GM12878 (cell line): ENCODE data around the gene CFAP99. TPM values are rescaled to one million over a fixed set of nuclear protein-coding genes. Genes with fewer than 3 reads are reported as not detected.
A peak's percentile ranks its signal among the peaks of the same experiment; 100 is the strongest.

Experiments used
- ATAC-seq: fragments of 200-7000 bp; cut with Tn5 transposase; 3 replicates; pipeline ENCODE4 v1.9.1; 2020; ENCODE audit warnings: mild to moderate bottlenecking, moderate library complexity
- BruUV-seq: library from RNA; stranded (reverse); fragments of 400-500 nt; replicated peaks from 2 replicates; lab custom pipeline; 2021; lab: Mats Ljungman, UMichigan
- CTCF ChIA-PET: fragments of 300-600 bp; sonication (Branson Sonifier 250); formaldehyde crosslinking; extraction: SDS; loops from one replicate; lab custom pipeline; 2021; ENCODE audit warnings: inconsistent platforms; lab: Yijun Ruan, JAX
- POLR2A ChIA-PET: fragments of 350-600 bp; formaldehyde crosslinking; extraction: SDS; loops from one replicate; lab custom pipeline; 2021; ENCODE audit warnings: inconsistent platforms; lab: Charles Lee
- RAD21 ChIA-PET: fragments of 300-600 bp; sonication (Branson Sonifier 250); formaldehyde crosslinking; loops from one replicate; lab custom pipeline; 2023; ENCODE audit warnings: antibody characterized with exemption; ENCODE audit not compliant: unreplicated experiment; lab: Charles Lee
- SMC1A ChIA-PET: fragments of 300-600 bp; sonication (Branson Sonifier 250); formaldehyde crosslinking; loops from one replicate; lab custom pipeline; 2023; ENCODE audit not compliant: unreplicated experiment, uncharacterized antibody; lab: Charles Lee
- DNase-seq: peaks from one replicate; pipeline ENCODE4 v3.0.0-alpha.2; 2011; ENCODE audit warnings: low read depth, low spot score
- FAIRE-seq: peaks from 3 replicates; lab custom pipeline; 2011; peaks lifted over from hg19 to GRCh38; lab: Jason Lieb, UNC
- H2AFZ ChIP-seq: 2 replicates; pipeline ENCODE4 v1.6.0; 2011; ENCODE audit warnings: low read depth, low read length, control low read depth; ENCODE audit not compliant: control insufficient read depth
- H3K27ac ChIP-seq: 2 replicates; pipeline ENCODE4 v1.5.1; 2011; ENCODE audit warnings: control low read depth; ENCODE audit not compliant: control insufficient read depth, insufficient read depth
- H3K27me3 ChIP-seq, 2 experiments: replicated peaks in 1 of 2; 2 replicates each; pipeline versions ENCODE4 v1.6.0 to v1.6.1; 2011; ENCODE audit warnings: low read length in 1 of 2; ENCODE audit not compliant: control insufficient read depth in 2 of 2, insufficient read depth in 2 of 2
- H3K36me3 ChIP-seq, 2 experiments: 2 replicates each; pipeline ENCODE4 v1.5.1; 2011; ENCODE audit warnings: low read length in 1 of 2; ENCODE audit not compliant: control insufficient read depth in 2 of 2, insufficient read depth in 2 of 2
- H3K4me1 ChIP-seq: 2 replicates; pipeline ENCODE4 v1.6.1; 2011; ENCODE audit warnings: mild to moderate bottlenecking, low read length, moderate library complexity, mixed read lengths; ENCODE audit not compliant: control insufficient read depth, insufficient read depth
- H3K4me2 ChIP-seq: 2 replicates; pipeline ENCODE4 v1.6.0; 2011; ENCODE audit warnings: control low read depth; ENCODE audit not compliant: control insufficient read depth, insufficient read depth
- H3K4me3 ChIP-seq: fragments of 200-600 bp; sonication (generic); 2 replicates; pipeline ENCODE4 v1.5.1; 2016
- H3K79me2 ChIP-seq: 2 replicates; pipeline ENCODE4 v1.6.0; 2011; ENCODE audit warnings: low read length; ENCODE audit not compliant: control insufficient read depth, insufficient read depth
- H3K9ac ChIP-seq: 2 replicates; pipeline ENCODE4 v1.8.0; 2011; ENCODE audit warnings: low read length, control low read depth, mixed read lengths; ENCODE audit not compliant: control insufficient read depth, insufficient read depth
- H3K9me3 ChIP-seq: replicated peaks from 3 replicates; pipeline ENCODE4 v1.5.1; 2011; ENCODE audit warnings: mild to moderate bottlenecking, low read length; ENCODE audit not compliant: control insufficient read depth, insufficient read depth
- H4K20me1 ChIP-seq: 2 replicates; pipeline ENCODE4 v1.6.0; 2011; ENCODE audit not compliant: control insufficient read depth, insufficient read depth
- CBX5 ChIP-seq: sonication (generic); IDR thresholded peaks from 2 replicates; pipeline ENCODE4 v1.6.1; 2016; ENCODE audit warnings: low read depth, moderate library complexity, mild to moderate bottlenecking, inconsistent platforms
- HDGF ChIP-seq: fragments of 450-650 bp; IDR thresholded peaks from 2 replicates; pipeline ENCODE4 v1.6.1; 2016; ENCODE audit warnings: antibody characterized with exemption
- KDM1A ChIP-seq: fragments of 200-600 bp; sonication (generic); IDR thresholded peaks from 2 replicates; pipeline ENCODE4 v1.6.1; 2016; ENCODE audit warnings: borderline replicate concordance
- LARP7 ChIP-seq: fragments of 450-650 bp; IDR thresholded peaks from 2 replicates; pipeline ENCODE4 v1.6.1; 2017; ENCODE audit warnings: mild to moderate bottlenecking
- NFXL1 ChIP-seq: fragments of 450-650 bp; IDR thresholded peaks from 2 replicates; pipeline ENCODE4 v1.6.1; 2017; ENCODE audit warnings: antibody characterized with exemption, mild to moderate bottlenecking, borderline replicate concordance
- NR2C1 ChIP-seq: fragments of 450-650 bp; IDR thresholded peaks from 2 replicates; pipeline ENCODE4 v1.6.1; 2017; ENCODE audit warnings: antibody characterized with exemption, mild to moderate bottlenecking, moderate library complexity
- NR2F1 ChIP-seq: fragments of 450-650 bp; conservative IDR thresholded peaks from 2 replicates; pipeline ENCODE4 v1.6.1; 2017; ENCODE audit warnings: mild to moderate bottlenecking
- POU2F2 ChIP-seq: IDR thresholded peaks from 3 replicates; pipeline ENCODE4 v1.6.1; 2011; ENCODE audit warnings: low read depth, mild to moderate bottlenecking, low read length, borderline replicate concordance
- SMARCA5 ChIP-seq: fragments of 450-650 bp; IDR thresholded peaks from 2 replicates; pipeline ENCODE4 v1.6.1; 2017; ENCODE audit warnings: mild to moderate bottlenecking
- SREBF1 ChIP-seq: IDR thresholded peaks from 2 replicates; pipeline ENCODE4 v1.6.1; 2012; ENCODE audit warnings: mild to moderate bottlenecking, low read length
- STAT3 ChIP-seq: IDR thresholded peaks from 2 replicates; pipeline ENCODE4 v1.6.1; 2011; ENCODE audit warnings: low read depth, low read length, improper control_type of control experiment
- TCF12 ChIP-seq: IDR thresholded peaks from 2 replicates; pipeline ENCODE4 v1.6.1; 2011; ENCODE audit warnings: low read depth, mild to moderate bottlenecking, low read length
- ZBED1 ChIP-seq: IDR thresholded peaks from 2 replicates; pipeline ENCODE4 v1.6.1; 2016; ENCODE audit warnings: borderline replicate concordance
- WGBS: methylation state at CpG from one replicate; pipeline ENCODE4 v1.1.6; 2016; ENCODE audit warnings: low lambda C conversion rate; ENCODE audit not compliant: insufficient replicate concordance, insufficient coverage; ENCODE audit errors: missing lambda C conversion rate; 5-methylcytosine and 5-hydroxymethylcytosine counted together
- in situ Hi-C: fragments of 300-500 bp; cut with MboI; formaldehyde crosslinking; loops from 9 replicates; pipeline ENCODE4 v1.14.3; 2018; ENCODE audit warnings: mixed read lengths
- intact Hi-C: fragments of 100-400 bp; cut with micrococcal nuclease; formaldehyde crosslinking; loops from one replicate; pipeline ENCODE4 v1.14.2; 2022; ENCODE audit not compliant: unreplicated experiment
- polyA plus RNA-seq, 11 experiments: library from polyadenylated mRNA; depleted of rRNA in 4 of 11; unstranded in 6 of 11; stranded (reverse) in 5 of 11; fragments of >200 nt; fragmentation: Nextera tagmentation in 4 of 11; fragmentation: Illumina TruSeq in 1 of 11; extraction: Ambion mirVana in 4 of 11; extraction: Trizol in 1 of 11; gene quantifications; 1 replicate in 1 of 11; 2 replicates in 10 of 11; pipeline versions ENCODE4 v1.2.1 to v1.2.3, GENCODE V29; 2011 to 2016; ENCODE audit warnings: inconsistent platforms in 2 of 11, missing spikeins in 2 of 11, low read depth in 1 of 11
- total RNA-seq, 4 experiments: library from RNA; depleted of rRNA in 3 of 4; stranded (reverse); fragments of >200 nt in 3 of 4; fragmentation: Illumina TruSeq in 1 of 4; extraction: Trizol in 1 of 4; gene quantifications; 2 replicates each; pipeline versions ENCODE4 v1.2.1 to v1.2.3, GENCODE V29; 2013 to 2021
- TF ChIP-seq, protein P1 (sequence below): fragments of 450-650 bp; IDR thresholded peaks from 2 replicates; pipeline ENCODE4 v1.6.1; 2014; ENCODE audit warnings: mild to moderate bottlenecking
- TF ChIP-seq, protein P2 (sequence below): fragments of 450-650 bp; IDR thresholded peaks from 2 replicates; pipeline ENCODE4 v1.6.1; 2017; ENCODE audit warnings: mild to moderate bottlenecking
- TF ChIP-seq, protein P3 (sequence below): fragments of 450-650 bp; IDR thresholded peaks from 2 replicates; pipeline ENCODE4 v1.6.1; 2017; ENCODE audit warnings: mild to moderate bottlenecking, low read depth, inconsistent platforms; ENCODE audit not compliant: poor library complexity, severe bottlenecking
- TF ChIP-seq, protein P4 (sequence below): fragments of 450-650 bp; IDR thresholded peaks from 2 replicates; pipeline ENCODE4 v1.6.1; 2018; ENCODE audit warnings: mild to moderate bottlenecking, low read depth, moderate library complexity; ENCODE audit not compliant: partially characterized antibody

The CFAP99 gene
- total and polyA plus RNA-seq, 10 of the 15 experiments (the other 5 are each of a cell fraction or from before 2014, with no cell fraction given): not detected

DNA sequence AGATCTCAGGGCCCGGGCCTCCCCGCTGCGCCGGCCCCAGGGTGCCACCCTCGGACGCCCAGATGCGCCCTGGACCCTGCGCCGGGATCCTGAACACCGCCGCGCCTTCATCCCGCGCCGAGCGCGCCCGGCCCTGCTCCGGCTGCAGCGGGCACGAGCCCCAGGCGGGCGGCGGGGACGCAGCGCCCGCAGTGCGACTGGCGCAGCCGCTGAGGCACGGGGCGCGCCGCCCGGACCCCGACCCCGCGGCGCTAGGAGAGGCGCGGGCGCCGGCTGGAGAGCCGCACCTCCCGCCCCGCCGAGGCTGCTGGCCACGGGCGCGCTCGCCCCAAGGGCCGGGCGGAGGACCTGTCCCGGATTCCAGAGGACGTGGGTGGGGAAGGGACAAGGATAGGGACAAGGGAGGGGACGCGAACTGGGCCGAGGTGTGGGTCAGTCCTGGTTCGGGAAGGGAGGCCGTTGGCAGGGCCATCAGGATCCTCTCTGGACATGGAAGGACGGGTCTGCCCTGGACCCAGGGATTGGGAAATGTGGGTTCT lies 1.5 kb upstream of the CFAP99 start:
- intact Hi-C loops: loop anchor here (5.0 to 10.0 kb wide), 2 partner anchors 120 to 542 kb away; partner anchors contain the start of genes FAM193A and NSD2
- Histone ChIP-seq H4K20me1 (no peaks in the 10 kb centered on the region), H3K4me3 (peak overlapping the region; percentile 67; the same call in 1 of the 2 replicates), H3K36me3 (no peaks in the 10 kb centered on the region), H3K9me3 (no peaks in the 10 kb centered on the region), H2AFZ (no peak overlapping the region), H3K79me2 (no peaks in the 10 kb centered on the region; the same call in 1 of the 2 replicates), H3K4me2 (peak overlapping the region; percentile 86), H3K27me3 (peaks cover 12 to 22% of the 10 kb centered on the region in 2 experiments), H3K9ac (no peak overlapping the region), H3K4me1 (peaks cover 39% of the 10 kb centered on the region), H3K27ac (no peak overlapping the region)
- no peak for FAIRE-seq
- no peak for ATAC-seq
- WGBS: 3% methylated on average over 33 of the region's 61 CpGs
- ChIA-PET POLR2A (no interaction called here), RAD21 (no interaction called here), SMC1A (no interaction called here), CTCF (interaction anchor here (3.2 kb wide), 1 partner anchor 197 kb away, joined by 12 read pairs; no protein-coding TSS in a partner anchor)
- no peak for DNase-seq
- in situ Hi-C loops: no loop called here
- no TSS peak for BruUV-seq
- TF ChIP-seq TCF12 (no peak), HDGF (no peak), STAT3 (no peak), ZBED1 (no peak), NFXL1 (no peak), LARP7 (0 out of 2 replicates have a peak, but pooled peaks have one; percentile 58), CBX5 (no peak), KDM1A (no peak), POU2F2 (no peak), SMARCA5 (no peak), NR2C1 (no peak), NR2F1 (peak; percentile 35; the same call in 1 of the 2 replicates), SREBF1 (no peak)
- TF ChIP-seq, protein P1, sequence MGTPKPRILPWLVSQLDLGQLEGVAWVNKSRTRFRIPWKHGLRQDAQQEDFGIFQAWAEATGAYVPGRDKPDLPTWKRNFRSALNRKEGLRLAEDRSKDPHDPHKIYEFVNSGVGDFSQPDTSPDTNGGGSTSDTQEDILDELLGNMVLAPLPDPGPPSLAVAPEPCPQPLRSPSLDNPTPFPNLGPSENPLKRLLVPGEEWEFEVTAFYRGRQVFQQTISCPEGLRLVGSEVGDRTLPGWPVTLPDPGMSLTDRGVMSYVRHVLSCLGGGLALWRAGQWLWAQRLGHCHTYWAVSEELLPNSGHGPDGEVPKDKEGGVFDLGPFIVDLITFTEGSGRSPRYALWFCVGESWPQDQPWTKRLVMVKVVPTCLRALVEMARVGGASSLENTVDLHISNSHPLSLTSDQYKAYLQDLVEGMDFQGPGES: no peak
- TF ChIP-seq, protein P2, sequence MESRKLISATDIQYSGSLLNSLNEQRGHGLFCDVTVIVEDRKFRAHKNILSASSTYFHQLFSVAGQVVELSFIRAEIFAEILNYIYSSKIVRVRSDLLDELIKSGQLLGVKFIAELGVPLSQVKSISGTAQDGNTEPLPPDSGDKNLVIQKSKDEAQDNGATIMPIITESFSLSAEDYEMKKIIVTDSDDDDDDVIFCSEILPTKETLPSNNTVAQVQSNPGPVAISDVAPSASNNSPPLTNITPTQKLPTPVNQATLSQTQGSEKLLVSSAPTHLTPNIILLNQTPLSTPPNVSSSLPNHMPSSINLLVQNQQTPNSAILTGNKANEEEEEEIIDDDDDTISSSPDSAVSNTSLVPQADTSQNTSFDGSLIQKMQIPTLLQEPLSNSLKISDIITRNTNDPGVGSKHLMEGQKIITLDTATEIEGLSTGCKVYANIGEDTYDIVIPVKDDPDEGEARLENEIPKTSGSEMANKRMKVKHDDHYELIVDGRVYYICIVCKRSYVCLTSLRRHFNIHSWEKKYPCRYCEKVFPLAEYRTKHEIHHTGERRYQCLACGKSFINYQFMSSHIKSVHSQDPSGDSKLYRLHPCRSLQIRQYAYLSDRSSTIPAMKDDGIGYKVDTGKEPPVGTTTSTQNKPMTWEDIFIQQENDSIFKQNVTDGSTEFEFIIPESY: no peak
- TF ChIP-seq, protein P3, sequence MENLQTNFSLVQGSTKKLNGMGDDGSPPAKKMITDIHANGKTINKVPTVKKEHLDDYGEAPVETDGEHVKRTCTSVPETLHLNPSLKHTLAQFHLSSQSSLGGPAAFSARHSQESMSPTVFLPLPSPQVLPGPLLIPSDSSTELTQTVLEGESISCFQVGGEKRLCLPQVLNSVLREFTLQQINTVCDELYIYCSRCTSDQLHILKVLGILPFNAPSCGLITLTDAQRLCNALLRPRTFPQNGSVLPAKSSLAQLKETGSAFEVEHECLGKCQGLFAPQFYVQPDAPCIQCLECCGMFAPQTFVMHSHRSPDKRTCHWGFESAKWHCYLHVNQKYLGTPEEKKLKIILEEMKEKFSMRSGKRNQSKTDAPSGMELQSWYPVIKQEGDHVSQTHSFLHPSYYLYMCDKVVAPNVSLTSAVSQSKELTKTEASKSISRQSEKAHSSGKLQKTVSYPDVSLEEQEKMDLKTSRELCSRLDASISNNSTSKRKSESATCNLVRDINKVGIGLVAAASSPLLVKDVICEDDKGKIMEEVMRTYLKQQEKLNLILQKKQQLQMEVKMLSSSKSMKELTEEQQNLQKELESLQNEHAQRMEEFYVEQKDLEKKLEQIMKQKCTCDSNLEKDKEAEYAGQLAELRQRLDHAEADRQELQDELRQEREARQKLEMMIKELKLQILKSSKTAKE: no peak
- TF ChIP-seq, protein P4, sequence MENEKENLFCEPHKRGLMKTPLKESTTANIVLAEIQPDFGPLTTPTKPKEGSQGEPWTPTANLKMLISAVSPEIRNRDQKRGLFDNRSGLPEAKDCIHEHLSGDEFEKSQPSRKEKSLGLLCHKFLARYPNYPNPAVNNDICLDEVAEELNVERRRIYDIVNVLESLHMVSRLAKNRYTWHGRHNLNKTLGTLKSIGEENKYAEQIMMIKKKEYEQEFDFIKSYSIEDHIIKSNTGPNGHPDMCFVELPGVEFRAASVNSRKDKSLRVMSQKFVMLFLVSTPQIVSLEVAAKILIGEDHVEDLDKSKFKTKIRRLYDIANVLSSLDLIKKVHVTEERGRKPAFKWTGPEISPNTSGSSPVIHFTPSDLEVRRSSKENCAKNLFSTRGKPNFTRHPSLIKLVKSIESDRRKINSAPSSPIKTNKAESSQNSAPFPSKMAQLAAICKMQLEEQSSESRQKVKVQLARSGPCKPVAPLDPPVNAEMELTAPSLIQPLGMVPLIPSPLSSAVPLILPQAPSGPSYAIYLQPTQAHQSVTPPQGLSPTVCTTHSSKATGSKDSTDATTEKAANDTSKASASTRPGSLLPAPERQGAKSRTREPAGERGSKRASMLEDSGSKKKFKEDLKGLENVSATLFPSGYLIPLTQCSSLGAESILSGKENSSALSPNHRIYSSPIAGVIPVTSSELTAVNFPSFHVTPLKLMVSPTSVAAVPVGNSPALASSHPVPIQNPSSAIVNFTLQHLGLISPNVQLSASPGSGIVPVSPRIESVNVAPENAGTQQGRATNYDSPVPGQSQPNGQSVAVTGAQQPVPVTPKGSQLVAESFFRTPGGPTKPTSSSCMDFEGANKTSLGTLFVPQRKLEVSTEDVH: no peak
